Mammary epithelial cell (primary cell): ENCODE measurements around the gene ZNF750.

Experiments
- EZH2 ChIP-seq: IDR thresholded peaks from 2 replicates; pipeline ENCODE4 v1.6.1; 2012; ENCODE audit warnings: low read length, inconsistent platforms, borderline replicate concordance
- TF ChIP-seq, protein P1 (sequence below), 2 donors: IDR thresholded peaks in 1 of 2; conservative IDR thresholded peaks in 1 of 2; 2 replicates each; pipeline ENCODE4 v1.5.1; 2011 to 2012; ENCODE audit warnings: inconsistent platforms in 2 of 2, low read length in 2 of 2, mild to moderate bottlenecking in 2 of 2, control low read depth in 1 of 2, low read depth in 1 of 2; ENCODE audit not compliant: insufficient read depth in 1 of 2; ENCODE audit errors: extremely low read depth in 1 of 2

DNA sequence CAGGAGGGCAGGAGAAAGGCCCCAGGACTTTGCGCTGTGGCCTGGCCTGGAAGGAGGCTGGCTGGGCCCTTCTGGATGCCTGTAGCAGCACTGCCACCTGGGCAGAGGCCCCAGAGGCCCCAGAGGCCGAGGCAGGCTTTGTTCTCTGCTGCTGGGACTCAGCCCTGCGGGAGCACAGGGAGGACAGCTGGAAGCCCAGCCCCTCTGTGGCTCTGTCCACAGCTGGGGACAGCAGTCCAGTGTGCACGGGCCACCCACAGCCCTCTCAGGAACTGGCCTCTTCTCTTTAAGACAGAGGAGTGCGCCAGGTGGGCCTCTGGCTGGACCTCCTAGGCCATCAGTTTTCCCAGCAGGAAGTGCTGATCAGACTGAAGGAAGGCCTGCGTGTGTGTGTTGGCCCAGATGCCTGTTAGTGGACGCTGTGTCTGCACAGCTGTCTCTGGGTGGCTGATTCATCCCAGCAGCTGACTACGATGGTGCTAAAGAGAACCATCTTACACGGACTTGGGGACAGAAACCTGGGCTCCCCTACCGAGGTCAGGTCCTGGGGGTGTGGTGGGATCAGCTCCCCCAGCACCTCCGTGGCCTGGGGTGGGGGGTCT is 26.9 kb upstream of the ZNF750 start:
- no peak for TF ChIP-seq EZH2
- TF ChIP-seq, protein P1, sequence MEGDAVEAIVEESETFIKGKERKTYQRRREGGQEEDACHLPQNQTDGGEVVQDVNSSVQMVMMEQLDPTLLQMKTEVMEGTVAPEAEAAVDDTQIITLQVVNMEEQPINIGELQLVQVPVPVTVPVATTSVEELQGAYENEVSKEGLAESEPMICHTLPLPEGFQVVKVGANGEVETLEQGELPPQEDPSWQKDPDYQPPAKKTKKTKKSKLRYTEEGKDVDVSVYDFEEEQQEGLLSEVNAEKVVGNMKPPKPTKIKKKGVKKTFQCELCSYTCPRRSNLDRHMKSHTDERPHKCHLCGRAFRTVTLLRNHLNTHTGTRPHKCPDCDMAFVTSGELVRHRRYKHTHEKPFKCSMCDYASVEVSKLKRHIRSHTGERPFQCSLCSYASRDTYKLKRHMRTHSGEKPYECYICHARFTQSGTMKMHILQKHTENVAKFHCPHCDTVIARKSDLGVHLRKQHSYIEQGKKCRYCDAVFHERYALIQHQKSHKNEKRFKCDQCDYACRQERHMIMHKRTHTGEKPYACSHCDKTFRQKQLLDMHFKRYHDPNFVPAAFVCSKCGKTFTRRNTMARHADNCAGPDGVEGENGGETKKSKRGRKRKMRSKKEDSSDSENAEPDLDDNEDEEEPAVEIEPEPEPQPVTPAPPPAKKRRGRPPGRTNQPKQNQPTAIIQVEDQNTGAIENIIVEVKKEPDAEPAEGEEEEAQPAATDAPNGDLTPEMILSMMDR (conservative IDR thresholded peaks at IDR 0.05 in 1 of 2, IDR thresholded peaks at IDR 0.05 in 1 of 2; ENCODE audit: extremely low read depth in 1 of 2, insufficient read depth in 1 of 2, low read depth in 1 of 2, low read length in 2 of 2): no peak
